Measurements from ENCODE around the gene KLHL5. TPM values are rescaled to one million over a fixed set of nuclear protein-coding genes. Genes with fewer than 3 reads are reported as not detected.

The KLHL5 gene
- total RNA-seq, 1 experiment from 2014 or later: 128 TPM

DNA sequence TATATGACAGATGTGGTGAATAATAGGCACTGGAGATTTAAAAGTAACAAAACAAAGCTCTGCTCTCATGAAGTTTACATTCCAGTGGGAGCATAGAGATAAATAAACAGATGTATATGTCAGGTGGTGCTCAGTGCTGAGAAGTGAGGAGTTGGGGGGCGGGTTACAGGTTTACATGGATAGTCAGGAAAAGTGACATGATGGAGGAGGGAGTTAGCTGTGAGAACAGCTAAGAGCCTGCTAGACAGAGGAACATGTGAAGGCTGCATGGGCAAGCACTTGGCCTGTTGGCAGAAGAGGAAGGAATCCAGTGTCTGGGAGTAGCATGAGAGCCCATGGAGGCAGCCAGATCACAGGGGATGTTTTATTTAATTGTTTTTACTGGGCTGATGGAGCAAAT lies 19.7 kb upstream of the KLHL5 start:
- no peak for ATAC-seq
- H3K27ac ChIP-seq (ENCODE audit: low read length): peak overlapping the region; percentile 99
- H3K36me3 ChIP-seq (ENCODE audit: control insufficient read depth, insufficient read depth, low read length): no peaks in the 10 kb centered on the region
- CTCF ChIA-PET: no interaction called here
- H3K4me1 ChIP-seq (ENCODE audit: control insufficient read depth, insufficient read depth, low read length): peaks cover 51% of the 10 kb centered on the region
- POLR2A ChIA-PET: no interaction called here
- no peaks in the 10 kb centered on the region for H3K9me3 ChIP-seq (ENCODE audit: control insufficient read depth, insufficient read depth, low read depth, low read length)
- no peaks in the 10 kb centered on the region for H3K27me3 ChIP-seq (ENCODE audit: control insufficient read depth, insufficient read depth, low read length)
- no peak for DNase-seq (ENCODE audit: low read depth, low spot score)
- no peak overlapping the region for H3K4me3 ChIP-seq (ENCODE audit: low read depth in 2 of 2, low read length in 2 of 2)
- in situ Hi-C loops (cut with HindIII; ENCODE audit: low pct_unique_long_range_greater_than_20kb, low sequenced_read_pairs) (no loop called here), intact Hi-C loops (cut with micrococcal nuclease; ENCODE audit: unreplicated experiment) (no loop called here)
- no peak for TF ChIP-seq POLR2AphosphoS5 (IDR thresholded peaks at IDR 0.05; ENCODE audit: low read depth, low read length)
- no peak for TF ChIP-seq TCF7L2 (IDR thresholded peaks at IDR 0.05; ENCODE audit: low read depth, low read length)
- TF ChIP-seq, protein P1, sequence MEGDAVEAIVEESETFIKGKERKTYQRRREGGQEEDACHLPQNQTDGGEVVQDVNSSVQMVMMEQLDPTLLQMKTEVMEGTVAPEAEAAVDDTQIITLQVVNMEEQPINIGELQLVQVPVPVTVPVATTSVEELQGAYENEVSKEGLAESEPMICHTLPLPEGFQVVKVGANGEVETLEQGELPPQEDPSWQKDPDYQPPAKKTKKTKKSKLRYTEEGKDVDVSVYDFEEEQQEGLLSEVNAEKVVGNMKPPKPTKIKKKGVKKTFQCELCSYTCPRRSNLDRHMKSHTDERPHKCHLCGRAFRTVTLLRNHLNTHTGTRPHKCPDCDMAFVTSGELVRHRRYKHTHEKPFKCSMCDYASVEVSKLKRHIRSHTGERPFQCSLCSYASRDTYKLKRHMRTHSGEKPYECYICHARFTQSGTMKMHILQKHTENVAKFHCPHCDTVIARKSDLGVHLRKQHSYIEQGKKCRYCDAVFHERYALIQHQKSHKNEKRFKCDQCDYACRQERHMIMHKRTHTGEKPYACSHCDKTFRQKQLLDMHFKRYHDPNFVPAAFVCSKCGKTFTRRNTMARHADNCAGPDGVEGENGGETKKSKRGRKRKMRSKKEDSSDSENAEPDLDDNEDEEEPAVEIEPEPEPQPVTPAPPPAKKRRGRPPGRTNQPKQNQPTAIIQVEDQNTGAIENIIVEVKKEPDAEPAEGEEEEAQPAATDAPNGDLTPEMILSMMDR (IDR thresholded peaks at IDR 0.05): no peak
- no peak for TF ChIP-seq REST (IDR thresholded peaks at IDR 0.05; ENCODE audit: insufficient read depth in 1 of 2, low read depth in 2 of 2, low read length in 1 of 2)
- no peak for TF ChIP-seq SIN3A (IDR thresholded peaks at IDR 0.05; ENCODE audit: borderline replicate concordance, insufficient read depth, low read depth, low read length)
- BruUV-seq (replicated peaks): no TSS peak

GRCh38 chr4:39043058-39043860 lies 18.8 kb upstream of the KLHL5 start:
- Histone ChIP-seq H3K9me3 (ENCODE audit: control insufficient read depth, insufficient read depth, low read depth, low read length) (no peaks in the 10 kb centered on the region), H3K27ac (ENCODE audit: low read length) (peak overlapping the region; percentile 99), H3K4me3 (ENCODE audit: low read depth in 2 of 2, low read length in 2 of 2) (peak overlapping the region; percentile 53 to 80; a peak in 3 of 4 replicates), H3K36me3 (ENCODE audit: control insufficient read depth, insufficient read depth, low read length) (no peaks in the 10 kb centered on the region), H3K27me3 (ENCODE audit: control insufficient read depth, insufficient read depth, low read length) (no peaks in the 10 kb centered on the region), H3K4me1 (ENCODE audit: control insufficient read depth, insufficient read depth, low read length) (peaks cover 50% of the 10 kb centered on the region)
- ChIA-PET POLR2A (interaction anchor here (1.4 kb wide), 1 partner anchor 13 kb away, joined by 5 read pairs; no protein-coding TSS in a partner anchor), CTCF (interaction anchor here (0.6 kb wide), 1 partner anchor 377 kb away, joined by 6 read pairs; no protein-coding TSS in a partner anchor)
- BruUV-seq (replicated peaks): no TSS peak
- no peak for TF ChIP-seq REST (IDR thresholded peaks at IDR 0.05; ENCODE audit: insufficient read depth in 1 of 2, low read depth in 2 of 2, low read length in 1 of 2)
- peak; percentile 79 for TF ChIP-seq TCF7L2 (IDR thresholded peaks at IDR 0.05; ENCODE audit: low read depth, low read length)
- intact Hi-C loops (cut with micrococcal nuclease; ENCODE audit: unreplicated experiment) (no loop called here), in situ Hi-C loops (cut with HindIII; ENCODE audit: low pct_unique_long_range_greater_than_20kb, low sequenced_read_pairs) (no loop called here)
- ATAC-seq (no peak; the same call in 1 of the 2 replicates), DNase-seq (ENCODE audit: low read depth, low spot score) (no peak)

Data from Panc1 (cell line).